Stimulated activated CD4-positive, alpha-beta T cell treated with anti-CD3 and anti-CD28 coated beads, Interleukin-1b, Interleukin-23, amount 100 ng/mL, for 48 hours (primary cell): ENCODE data around the gene NCKAP5.
"Not testable (repeated sequence)": the region's sequence is repeated elsewhere in the genome, so short reads cannot be mapped to it uniquely, and the experiment has no call there.

Experiments used
- DNase-seq: peaks from one replicate; pipeline ENCODE4 v3.0.0-alpha.2; 2020

The NCKAP5 gene

GRCh38 chr2:133519677-133520076 lies 48.6 kb downstream of the NCKAP5 start:
- DNase-seq: not testable (repeated sequence)

GRCh38 chr2:133518700-133519344 lies 49.4 kb downstream of the NCKAP5 start:
- DNase-seq: no peak

- no peak for DNase-seq
Measured at GRCh38 chr2:133517876-133518275, 50.4 kb downstream of the NCKAP5 start.

GRCh38 chr2:133516405-133517026 lies 51.7 kb downstream of the NCKAP5 start:
- no peak for DNase-seq

- DNase-seq: no peak
Measured at GRCh38 chr2:133515271-133515670, 53.0 kb downstream of the NCKAP5 start.

GRCh38 chr2:133513893-133514292 lies 54.4 kb downstream of the NCKAP5 start:
- no peak for DNase-seq

- DNase-seq: no peak
Measured at GRCh38 chr2:133512121-133512520, 56.1 kb downstream of the NCKAP5 start.

GRCh38 chr2:133511679-133512078 lies 56.6 kb downstream of the NCKAP5 start:
- DNase-seq: no peak

GRCh38 chr2:133509777-133510176 lies 58.5 kb downstream of the NCKAP5 start:
- DNase-seq: no peak

- DNase-seq: no peak
Measured at GRCh38 chr2:133508546-133509165, 59.6 kb downstream of the NCKAP5 start.

- no peak for DNase-seq
Measured at GRCh38 chr2:133506996-133507395, 61.3 kb downstream of the NCKAP5 start.

GRCh38 chr2:133504566-133505505 lies 63.4 kb downstream of the NCKAP5 start:
- DNase-seq: no peak

- no peak for DNase-seq
Measured at GRCh38 chr2:133503927-133504326, 64.3 kb downstream of the NCKAP5 start.

GRCh38 chr2:133503323-133503722 lies 64.9 kb downstream of the NCKAP5 start:
- DNase-seq: no peak

- no peak for DNase-seq
Measured at GRCh38 chr2:133502678-133503077, 65.6 kb downstream of the NCKAP5 start.

GRCh38 chr2:133500917-133501316 lies 67.3 kb downstream of the NCKAP5 start:
- no peak for DNase-seq

GRCh38 chr2:133498662-133499585 lies 69.3 kb downstream of the NCKAP5 start:
- no peak for DNase-seq

GRCh38 chr2:133497951-133498565 lies 70.2 kb downstream of the NCKAP5 start:
- DNase-seq: no peak

- DNase-seq: no peak
Measured at GRCh38 chr2:133497270-133497893, 70.9 kb downstream of the NCKAP5 start.

- no peak for DNase-seq
Measured at GRCh38 chr2:133496501-133497269, 71.6 kb downstream of the NCKAP5 start.
